Prostate gland (tissue), 2 donors: Measurements from ENCODE around the gene GADL1.

Experiments used
- CTCF ChIP-seq, 4 experiments: fragments of 200-600 bp in 2 of 4; fragments of 450-650 bp in 2 of 4; sonication (generic) in 2 of 4; IDR thresholded peaks; 1 replicate in 3 of 4; 2 replicates in 1 of 4; pipeline ENCODE4 v1.5.1; 2016 to 2019; ENCODE audit warnings: antibody characterized with exemption in 4 of 4, mild to moderate bottlenecking in 2 of 4, moderate library complexity in 2 of 4
- POLR2A ChIP-seq: fragments of 450-650 bp; IDR thresholded peaks from one replicate; pipeline ENCODE4 v1.6.1; 2016; ENCODE audit warnings: antibody characterized with exemption, mild to moderate bottlenecking
- POLR2AphosphoS5 ChIP-seq: sonication (generic); formaldehyde crosslinking; IDR thresholded peaks from one replicate; pipeline ENCODE4 v1.6.1; 2017; ENCODE audit warnings: antibody characterized with exemption

- TF ChIP-seq CTCF (IDR thresholded peaks at IDR 0.05) (no peak), POLR2A (no peak), POLR2AphosphoS5 (no peak)
Measured at GRCh38 chr3:30858894-30859389, 35.5 kb downstream of the GADL1 start.
